Ovary (tissue), 3 donors: Measurements from ENCODE around the gene GNB1L.

Experiments used
- EP300 ChIP-seq: sonication (generic); formaldehyde crosslinking; IDR thresholded peaks from one replicate; pipeline ENCODE4 v1.6.1; 2017; ENCODE audit warnings: antibody characterized with exemption
- TF ChIP-seq, protein P1 (sequence below), 3 donors: fragments of 450-650 bp in 2 of 3; fragments of 200-600 bp in 1 of 3; IDR thresholded peaks; one replicate each; pipeline versions ENCODE4 v1.5.1 to v1.8.0; 2016 to 2022; ENCODE audit warnings: antibody characterized with exemption in 3 of 3, mild to moderate bottlenecking in 1 of 3
- donor health status: DM: no; HTN: no; CAD: no.

DNA sequence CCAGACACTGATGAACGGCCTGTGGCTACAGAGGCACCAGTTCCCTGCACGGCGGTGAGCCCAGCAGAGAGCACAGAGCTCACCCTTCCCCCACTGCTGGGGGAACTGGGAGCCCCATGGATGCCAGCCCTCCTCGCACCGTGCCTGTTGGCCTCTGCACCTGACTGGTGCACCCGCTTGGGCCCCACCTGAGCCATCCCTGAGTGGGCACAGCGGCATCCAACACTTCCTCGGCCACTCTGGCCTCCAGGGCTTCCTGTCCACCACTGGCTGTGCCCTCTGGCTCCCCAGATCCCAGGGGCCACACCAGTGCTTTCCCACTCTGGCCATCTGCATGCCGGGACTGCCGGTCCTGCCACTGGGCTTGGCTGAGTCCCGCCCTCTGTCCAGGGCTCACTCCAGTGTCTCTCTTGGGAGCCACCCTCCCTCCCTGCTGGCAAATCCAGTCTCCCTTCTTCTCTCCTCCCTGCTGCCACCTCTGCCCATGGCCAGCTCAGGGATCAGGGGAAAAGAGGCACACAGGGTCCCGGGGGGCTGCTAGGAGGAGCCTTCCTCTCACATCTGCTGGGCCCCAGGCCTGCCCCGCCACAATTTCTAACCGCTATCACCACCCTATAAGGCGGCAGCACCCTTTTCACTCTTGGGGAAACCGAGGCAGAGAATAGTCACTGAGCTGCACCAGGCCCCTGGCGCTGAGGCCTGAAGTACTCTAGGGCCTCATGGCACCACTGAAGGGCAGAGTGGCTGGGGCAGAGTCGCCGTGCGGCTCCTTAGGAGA, 33.0 kb downstream of the GNB1L start:
- TF ChIP-seq, protein P1, sequence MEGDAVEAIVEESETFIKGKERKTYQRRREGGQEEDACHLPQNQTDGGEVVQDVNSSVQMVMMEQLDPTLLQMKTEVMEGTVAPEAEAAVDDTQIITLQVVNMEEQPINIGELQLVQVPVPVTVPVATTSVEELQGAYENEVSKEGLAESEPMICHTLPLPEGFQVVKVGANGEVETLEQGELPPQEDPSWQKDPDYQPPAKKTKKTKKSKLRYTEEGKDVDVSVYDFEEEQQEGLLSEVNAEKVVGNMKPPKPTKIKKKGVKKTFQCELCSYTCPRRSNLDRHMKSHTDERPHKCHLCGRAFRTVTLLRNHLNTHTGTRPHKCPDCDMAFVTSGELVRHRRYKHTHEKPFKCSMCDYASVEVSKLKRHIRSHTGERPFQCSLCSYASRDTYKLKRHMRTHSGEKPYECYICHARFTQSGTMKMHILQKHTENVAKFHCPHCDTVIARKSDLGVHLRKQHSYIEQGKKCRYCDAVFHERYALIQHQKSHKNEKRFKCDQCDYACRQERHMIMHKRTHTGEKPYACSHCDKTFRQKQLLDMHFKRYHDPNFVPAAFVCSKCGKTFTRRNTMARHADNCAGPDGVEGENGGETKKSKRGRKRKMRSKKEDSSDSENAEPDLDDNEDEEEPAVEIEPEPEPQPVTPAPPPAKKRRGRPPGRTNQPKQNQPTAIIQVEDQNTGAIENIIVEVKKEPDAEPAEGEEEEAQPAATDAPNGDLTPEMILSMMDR (IDR thresholded peaks at IDR 0.05), result no peak
- no peak for TF ChIP-seq EP300
